GM12875 (cell line): Measurements from ENCODE around the gene C13orf46.

Source experiments
- H3K4me3 ChIP-seq: one replicate; pipeline ENCODE4 v1.5.1; 2011; ENCODE audit warnings: low read depth, low read length, control low read depth
- CTCF ChIP-seq: IDR thresholded peaks from 2 replicates; pipeline ENCODE4 v1.5.1; 2011; ENCODE audit warnings: low read depth, mild to moderate bottlenecking, control low read depth, inconsistent platforms, low read length, moderate library complexity, borderline replicate concordance; ENCODE audit not compliant: insufficient read depth

C13orf46 gene

GRCh38 chr13:114013952-114014629, 40.2 kb upstream of the C13orf46 start:
- no peak overlapping the region for H3K4me3 ChIP-seq
- TF ChIP-seq CTCF = no peak

- no peak for TF ChIP-seq CTCF
Observed at GRCh38 chr13:114013336-114013735, 39.5 kb upstream of the C13orf46 start.

GRCh38 chr13:114012921-114013320, 39.0 kb upstream of the C13orf46 start:
- TF ChIP-seq CTCF = no peak
- H3K4me3 ChIP-seq = no peak overlapping the region

More at GRCh38 chr13:114013336-114013735, 39.5 kb upstream of the C13orf46 start:
- H3K4me3 ChIP-seq = no peak overlapping the region

GRCh38 chr13:114012141-114012540, 38.3 kb upstream of the C13orf46 start:
- no peak for TF ChIP-seq CTCF
- no peak overlapping the region for H3K4me3 ChIP-seq

GRCh38 chr13:114011226-114011625, 37.4 kb upstream of the C13orf46 start:
- no peak for TF ChIP-seq CTCF
- H3K4me3 ChIP-seq = no peak overlapping the region

- no peak for TF ChIP-seq CTCF
Observed at GRCh38 chr13:114010401-114011101, 36.7 kb upstream of the C13orf46 start.

More at GRCh38 chr13:114010401-114011101, 36.7 kb upstream of the C13orf46 start:
- H3K4me3 ChIP-seq = no peak overlapping the region
